Measurements from ENCODE around the gene PTPRM.

PTPRM gene

DNA sequence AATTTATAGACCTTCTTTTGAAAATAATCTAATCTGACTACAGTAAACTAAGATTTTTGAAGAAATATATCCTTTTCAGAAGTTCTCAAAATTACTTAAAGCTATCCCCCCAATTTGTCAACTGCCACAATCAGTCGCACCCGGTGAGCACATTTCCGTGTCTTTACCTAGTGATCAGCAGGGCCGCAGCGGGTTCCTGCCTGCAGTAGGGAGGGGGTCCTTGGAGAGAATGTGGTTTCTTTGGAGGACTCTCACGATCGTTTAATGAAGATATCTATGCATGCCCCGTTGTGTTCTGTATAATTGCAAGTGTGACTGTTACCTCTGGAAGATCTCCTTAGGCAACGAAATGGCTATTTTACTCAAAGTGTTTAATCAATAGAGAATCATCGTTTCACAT, 790.2 kb downstream of the PTPRM start:
- DNase-seq = no peak

DNA sequence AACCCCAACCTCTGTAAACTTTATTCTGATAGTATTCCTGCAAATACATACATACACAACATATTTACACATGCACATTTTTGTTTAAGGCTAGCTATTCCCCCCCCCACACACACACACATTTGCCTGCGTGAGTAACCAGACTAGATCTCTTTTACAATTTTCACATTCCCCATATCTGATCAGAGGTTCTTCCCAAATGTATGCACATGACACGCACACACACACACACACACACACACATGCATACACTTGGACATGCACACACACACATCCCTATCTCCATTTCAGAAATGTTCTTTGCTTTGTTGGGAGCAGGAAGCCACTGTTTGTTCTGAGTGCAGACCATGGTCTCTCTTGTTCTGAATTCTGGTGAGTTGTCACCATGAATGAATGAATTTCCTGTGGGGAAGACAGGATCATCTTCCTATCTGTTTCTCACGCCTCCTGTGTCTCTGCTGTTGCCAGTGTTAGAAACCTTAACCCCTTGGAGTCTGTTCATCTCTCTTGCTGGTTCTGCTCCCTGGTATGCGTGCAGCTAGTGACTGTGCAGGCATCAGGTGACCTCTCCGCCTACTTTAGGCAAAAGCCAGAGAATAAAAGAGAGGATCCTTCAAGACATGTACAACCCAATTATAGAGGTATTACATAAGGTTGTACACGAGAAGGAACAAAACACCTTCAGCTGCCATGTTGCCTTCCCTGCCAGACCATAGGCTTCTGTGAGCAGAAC, 791.1 kb downstream of the PTPRM start:
- DNase-seq = no peak

DNA sequence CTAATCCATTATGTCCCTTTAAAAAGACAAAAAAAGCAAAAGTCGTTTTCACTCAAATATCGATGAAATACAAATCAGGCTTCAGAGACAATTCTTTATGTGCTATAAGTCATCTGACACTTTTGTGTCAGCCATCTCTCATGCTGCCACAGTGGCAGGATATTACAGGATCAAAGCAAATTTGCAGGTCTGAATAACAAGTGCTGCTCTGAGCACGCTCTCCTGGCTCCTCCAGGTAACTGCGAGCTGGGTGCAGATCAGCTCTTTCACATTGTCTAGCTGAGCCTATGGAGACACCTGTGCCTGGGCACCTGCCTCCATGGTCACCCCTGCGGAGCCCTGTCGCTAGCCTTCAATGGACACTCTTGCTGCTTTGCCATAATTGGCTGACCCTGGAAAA, 792.0 kb downstream of the PTPRM start:
- DNase-seq = no peak

DNA sequence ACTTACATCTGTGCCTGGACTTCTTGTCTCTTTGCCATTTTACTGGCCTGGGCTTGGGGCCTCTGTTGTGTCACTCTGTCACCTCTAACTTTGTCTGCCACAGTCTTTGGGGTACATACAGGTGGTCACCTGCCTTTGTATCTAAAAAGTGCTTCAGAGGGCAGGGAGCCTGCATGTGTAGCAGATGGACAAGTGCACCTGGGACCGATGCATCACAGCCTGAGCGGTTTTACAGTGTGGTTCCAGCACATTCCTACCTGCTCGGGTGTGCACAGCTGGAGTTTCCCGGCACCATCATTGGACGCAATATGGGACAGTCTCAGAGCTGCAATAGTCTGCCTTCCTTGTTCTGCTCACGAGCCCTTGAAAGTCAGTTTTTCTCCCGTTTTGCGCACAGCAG, 792.4 kb downstream of the PTPRM start:
- DNase-seq = no peak

DNA sequence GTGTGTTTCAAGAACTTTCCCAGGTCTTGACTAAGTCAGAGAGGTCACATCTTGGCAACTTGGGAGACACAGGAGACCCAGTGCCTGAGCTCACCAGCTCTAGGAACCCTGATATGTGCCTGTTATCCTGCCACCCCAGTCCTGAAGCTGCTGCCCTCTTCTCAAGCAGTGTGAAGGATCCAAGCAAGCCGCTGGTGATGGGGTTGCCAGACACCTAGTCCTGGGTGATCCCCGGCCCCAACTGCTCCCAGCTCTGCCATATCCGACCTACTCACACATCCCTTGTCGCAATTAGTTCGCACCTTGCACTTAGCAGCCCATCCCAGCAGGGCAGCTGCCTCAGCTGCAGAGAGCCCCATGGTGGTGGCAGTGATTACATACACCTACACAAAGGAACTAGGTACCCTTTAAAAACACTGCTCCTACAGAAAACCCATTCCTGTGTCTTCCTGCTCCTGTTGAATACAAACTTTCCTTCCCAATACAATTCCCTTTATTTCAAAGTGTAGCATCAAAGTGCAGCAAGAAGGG, 794.9 kb downstream of the PTPRM start:
- DNase-seq = no peak

DNA sequence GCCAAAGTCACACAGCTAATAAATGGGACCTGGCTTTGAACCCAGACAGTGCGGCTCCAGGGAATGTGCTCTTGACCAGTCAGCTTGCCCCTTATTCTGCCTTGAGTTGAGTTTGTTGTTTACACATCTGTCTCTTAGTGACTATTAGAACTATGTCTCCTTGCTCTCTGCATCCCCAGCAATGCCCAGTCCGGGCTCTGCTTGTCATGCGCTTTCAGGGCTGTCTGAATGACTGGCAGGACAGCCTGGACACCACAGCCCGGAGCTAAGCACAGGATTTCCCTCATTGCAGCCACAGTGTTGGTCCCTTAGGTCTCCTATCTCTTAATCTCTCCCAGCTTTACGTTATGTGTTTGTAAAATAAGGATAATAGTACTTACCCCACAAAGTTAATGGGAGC, 795.7 kb downstream of the PTPRM start:
- DNase-seq = no peak

DNA sequence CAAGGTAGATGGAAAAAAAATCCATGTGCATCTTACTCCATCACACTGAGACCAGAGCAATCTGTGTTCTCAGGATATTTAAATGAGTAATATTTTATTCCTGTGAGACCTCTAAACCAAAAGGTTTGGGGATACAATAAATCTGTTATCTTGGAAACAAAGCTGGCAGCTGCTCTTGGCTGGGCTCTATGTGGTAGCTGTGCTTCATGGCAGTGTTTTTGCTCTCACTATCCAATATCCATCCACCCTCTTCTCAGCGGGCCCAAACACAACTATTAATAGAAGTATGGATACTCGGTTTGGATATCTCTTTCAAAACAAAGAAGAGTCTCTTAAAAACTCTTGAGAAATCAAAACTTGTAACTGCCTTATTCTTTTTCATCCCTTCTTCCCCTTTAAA, 797.3 kb downstream of the PTPRM start:
- no peak for DNase-seq

DNA sequence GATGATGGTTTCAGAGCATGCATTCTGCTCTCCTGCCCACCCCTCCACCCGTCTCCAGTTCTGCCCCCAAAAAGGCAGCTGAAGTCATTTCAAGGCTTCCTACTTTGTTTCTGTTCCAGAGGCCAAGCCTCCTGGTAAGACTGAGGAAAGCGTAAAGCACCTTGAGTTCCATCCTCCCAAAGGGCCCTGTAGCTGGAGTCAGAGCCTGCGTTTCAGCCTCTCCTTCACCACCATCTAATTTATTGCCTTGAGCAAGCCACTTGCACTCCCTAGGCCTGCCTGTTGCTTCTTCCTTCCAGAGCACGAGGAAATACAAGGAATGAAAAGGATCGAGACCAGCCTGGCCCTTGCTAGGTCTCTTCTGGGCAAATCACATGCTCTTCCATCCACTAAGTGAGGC, 797.9 kb downstream of the PTPRM start:
- no peak for DNase-seq

DNA sequence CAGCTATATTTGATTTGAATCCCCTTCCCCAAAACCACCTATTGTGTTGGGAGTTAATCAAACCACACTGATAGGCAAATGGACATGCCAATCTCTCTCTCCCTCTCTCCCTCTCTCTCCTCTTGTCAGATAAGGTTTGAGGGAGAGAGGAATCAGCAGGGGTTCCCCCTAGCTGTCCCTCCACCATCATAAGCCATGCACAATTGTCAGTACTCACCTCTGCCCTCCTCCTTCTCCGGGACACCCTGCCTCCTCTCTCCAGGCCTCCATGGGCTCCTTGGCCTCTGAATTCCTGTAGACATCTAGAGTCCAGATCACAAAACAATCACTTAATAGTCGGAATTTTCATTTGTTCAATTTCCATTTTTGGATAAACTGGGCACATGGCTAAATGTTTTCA, 798.4 kb downstream of the PTPRM start:
- no peak for DNase-seq

DNA sequence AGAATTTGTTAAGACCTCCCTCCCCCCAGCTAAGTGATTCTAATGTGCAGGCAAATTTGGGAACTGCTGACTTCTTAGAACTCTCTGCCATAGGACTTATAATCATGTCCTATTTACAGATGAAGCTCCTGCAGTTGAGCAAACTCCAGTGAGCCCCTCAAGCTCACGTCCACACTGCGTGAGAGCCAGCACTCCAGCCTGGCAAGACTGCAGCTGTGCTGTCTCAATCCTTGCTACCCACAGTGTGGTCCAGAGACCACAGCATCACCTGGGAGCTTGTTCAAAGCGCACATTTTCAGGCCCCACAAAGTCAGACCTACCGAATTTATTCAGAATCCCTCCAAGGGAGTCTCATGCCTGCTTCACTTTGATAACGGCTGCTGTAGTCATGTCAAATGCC, 799.0 kb downstream of the PTPRM start:
- no peak for DNase-seq

DNA sequence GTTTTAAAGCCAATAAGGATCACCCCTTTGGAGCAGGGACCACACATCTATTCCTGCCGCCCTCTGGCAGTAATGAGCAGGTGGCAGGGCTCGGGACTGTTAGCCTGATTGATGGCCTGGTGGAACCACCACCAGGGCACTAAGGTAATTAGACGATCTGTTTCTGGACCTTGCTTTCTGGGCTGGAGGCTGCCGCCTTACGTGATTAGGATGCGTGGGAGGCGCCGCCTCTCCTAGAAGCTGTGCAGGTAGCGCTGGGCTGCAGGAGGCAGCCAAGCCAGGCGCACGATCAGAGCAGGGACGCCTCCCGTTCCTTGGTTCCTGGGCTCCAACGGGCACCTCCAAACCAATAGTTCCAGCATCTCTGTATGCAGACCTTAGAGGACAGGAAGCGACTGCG, 799.5 kb downstream of the PTPRM start:
- no peak for DNase-seq

DNA sequence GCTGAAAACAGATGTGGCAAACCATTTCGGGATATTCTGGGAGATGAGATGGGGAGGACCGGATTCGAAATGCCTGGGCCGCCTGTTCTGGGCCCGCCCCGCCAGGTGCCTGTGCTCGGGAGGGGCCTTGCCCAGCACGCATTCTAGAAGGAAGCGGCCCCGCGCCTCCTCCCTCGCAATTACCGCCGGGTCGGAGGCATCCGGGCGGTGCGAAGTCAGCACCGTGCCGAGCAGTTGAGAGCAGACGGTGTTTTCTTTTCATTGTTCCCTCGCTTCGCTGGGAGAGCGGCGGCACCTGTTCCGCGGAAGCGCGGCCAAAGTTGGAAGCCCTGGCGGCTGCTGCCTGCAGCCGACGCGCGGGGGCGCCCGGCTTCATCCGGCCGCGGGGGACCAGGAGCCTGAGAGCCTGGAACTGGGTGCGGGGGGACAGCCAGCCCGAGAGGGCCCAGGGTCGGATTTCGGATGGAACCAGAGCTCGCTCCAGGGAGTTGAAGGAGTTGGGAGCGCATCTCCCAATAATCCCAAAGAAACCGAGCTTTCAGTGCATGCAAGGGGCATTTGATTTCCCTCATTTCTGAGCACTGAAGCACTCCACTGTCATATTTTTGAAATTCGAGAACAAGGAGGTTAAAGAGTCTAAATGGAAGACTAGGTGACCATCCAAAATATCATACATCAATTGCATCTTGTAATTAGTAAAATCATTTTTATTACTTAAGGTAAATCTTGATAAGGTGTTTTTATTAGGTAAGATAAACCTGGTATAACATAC, 800.3 kb downstream of the PTPRM start:
- DNase-seq = no peak

DNA sequence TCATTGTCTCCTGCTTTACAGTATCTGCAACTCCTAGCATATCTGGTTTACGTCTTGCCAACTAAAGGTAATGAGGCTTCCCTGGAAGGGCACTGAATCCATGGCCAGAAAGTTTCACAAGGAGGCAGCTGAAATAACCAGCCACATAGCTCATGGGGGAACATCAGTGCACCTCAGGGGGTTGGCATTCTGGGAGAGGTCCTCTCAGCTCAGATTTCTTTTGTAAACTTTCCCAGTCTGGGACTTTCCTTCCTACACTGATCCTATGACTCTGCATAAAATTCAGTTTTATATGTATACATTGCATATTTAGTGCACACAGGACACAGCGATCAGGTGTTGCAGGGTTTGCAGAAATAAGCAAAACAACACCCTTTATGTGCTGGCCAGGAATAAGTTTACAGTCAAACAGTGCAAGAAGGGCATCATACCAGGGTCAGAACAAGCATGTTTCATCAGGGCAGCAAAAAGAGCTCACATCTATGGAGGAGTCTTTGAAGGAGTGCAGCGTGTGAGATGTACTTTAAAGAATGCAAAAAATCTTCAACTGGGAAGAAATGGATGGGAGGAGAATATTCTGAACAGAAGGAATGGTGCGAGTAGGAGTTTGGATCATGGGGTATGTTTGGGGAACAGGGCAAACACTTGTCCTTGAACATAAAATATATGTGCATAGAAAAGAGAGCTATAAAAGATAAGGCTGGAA, 801.5 kb downstream of the PTPRM start:
- DNase-seq = no peak

DNA sequence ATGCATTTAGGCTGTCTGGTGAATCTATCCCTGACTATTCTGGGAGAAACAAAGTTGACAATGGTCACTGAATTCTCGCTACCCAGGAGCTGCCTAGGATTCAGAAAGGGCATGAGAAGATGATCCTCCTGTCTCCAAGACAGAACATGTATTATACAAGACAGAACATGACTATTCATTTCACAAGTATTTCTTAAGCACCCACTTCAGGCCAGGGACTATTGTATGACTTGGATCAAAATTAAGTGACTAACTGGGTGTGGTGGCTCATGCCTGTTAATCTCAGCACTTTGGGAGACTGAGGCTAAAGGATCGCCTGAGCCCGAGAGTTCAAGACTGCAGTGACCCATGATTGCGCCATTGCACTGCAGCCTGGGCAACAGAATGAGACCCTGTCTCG, 806.4 kb downstream of the PTPRM start:
- no peak for DNase-seq

DNA sequence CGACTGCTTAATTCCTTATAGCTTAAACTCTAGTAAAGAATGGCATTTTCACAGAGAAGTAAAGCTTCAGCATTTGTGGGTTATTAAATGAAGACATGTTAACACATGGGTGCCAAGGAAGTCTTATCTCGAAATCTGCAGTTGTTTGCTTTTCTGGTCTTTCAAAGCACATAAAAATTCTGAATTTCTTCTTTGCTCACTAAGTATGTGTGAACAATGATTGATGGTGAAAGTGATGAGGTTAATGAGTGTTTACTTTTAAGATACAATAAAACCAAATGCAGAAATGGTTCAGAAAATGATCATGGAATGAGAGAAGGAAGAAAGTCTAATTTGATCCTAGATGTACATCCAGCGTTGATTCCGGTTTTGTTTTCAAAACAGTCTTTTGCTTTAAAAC, 807.6 kb downstream of the PTPRM start:
- no peak for DNase-seq

DNA sequence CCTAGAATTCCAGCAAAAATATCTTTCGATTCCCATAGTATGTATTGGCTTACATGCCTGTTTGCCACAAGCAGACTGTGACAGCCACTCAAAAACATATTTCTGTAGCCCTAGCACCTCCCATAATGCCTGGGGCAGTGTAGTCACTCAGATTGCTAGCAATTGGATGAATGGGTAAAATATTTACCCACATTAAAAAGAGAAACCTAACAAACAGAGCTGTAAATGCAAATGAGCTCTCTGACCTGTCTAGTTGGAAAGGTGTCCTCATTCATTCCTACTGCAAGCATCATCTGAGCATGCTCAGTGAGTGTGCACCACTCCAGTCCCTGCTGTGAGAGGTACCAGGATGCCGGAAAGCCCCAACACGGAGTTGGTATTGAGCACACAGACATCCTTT, 808.1 kb downstream of the PTPRM start:
- peak; percentile 35 for DNase-seq

DNA sequence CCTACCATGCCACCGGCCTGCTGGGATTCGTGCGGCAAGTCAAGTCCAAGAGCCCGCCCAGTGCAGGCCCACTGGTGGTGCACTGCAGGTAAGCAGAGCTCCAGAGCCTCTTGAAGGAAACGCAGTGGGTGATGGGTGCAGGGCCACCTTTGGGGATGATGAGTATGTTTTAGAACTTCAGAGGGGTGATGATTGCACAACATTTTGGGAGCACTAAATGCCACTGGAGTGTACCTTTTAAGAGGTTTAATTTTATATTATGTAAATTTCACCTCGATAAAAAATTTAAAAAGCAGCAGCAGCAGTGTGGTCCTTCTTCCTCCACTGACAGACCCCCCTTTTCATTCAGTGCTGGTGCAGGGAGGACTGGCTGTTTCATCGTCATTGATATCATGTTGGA, 809.0 kb downstream of the PTPRM start:
- DNase-seq = no peak

DNA sequence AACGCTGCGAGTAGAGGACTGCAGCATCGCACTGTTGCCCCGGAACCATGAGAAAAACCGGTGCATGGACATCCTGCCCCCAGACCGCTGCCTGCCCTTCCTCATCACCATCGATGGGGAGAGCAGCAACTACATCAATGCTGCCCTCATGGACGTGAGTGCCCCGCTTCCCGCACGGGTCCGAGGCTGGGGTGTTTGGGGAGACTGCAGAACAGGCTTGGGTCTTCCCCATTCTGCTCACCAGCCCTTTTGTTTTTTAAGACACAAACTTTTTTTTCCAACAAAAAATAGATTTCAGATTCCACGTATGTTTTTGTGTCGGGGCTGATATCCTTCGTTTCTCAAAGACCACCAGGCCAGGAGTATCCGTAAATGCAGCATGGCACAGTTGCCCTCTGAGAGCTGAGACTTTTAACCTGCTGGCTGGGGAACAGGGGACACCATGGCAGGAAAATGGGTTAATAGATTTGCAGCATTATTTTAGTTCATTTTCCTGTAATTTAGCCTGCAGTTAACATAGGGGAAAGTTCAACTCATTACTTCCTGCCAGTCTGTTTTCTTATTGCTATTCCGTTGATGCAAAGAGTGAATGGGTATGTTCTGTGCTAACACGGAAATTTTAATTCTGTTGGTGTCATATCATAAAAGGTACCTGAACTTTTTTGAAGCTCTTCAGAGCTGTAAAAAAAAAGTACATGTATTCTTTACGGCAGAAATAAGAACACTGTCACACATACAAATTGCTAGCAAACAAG, 812.2 kb downstream of the PTPRM start:
- no peak for DNase-seq

DNA sequence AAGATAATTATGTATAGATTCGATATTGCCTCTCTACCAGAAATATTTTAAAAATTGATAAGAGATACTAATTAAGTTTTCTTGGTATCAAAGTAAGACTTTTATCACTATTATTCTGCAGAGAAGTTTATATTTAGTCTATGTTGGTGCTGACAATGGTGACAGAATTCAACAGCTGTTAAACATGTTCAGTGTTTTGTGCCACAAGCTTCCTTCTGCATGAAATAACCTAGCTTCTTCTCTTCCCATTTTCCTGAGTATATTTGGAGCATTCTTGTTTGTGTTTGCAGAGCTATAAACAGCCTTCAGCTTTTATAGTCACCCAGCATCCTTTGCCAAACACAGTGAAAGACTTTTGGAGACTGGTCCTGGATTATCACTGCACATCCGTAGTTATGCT, 812.9 kb downstream of the PTPRM start:
- no peak for DNase-seq

DNA sequence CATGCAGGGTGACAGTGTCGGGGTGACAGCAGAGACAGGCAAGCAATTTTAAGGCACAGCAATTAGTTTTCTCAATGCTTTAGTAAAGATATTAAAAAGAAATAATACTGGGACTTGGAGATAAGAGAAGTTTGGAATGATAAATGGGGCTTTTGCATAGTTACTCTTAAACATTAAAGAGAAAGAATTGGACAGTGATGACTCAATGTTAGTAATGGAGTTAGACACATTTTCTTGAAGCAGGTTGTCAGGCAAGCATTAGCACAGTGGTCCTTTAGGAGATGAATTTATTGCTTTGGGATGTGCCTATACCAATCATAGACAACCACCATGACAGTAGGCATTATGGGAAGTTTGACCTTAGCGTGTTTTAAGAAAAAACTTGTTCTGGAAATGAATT, 813.8 kb downstream of the PTPRM start:
- DNase-seq = no peak

DNA sequence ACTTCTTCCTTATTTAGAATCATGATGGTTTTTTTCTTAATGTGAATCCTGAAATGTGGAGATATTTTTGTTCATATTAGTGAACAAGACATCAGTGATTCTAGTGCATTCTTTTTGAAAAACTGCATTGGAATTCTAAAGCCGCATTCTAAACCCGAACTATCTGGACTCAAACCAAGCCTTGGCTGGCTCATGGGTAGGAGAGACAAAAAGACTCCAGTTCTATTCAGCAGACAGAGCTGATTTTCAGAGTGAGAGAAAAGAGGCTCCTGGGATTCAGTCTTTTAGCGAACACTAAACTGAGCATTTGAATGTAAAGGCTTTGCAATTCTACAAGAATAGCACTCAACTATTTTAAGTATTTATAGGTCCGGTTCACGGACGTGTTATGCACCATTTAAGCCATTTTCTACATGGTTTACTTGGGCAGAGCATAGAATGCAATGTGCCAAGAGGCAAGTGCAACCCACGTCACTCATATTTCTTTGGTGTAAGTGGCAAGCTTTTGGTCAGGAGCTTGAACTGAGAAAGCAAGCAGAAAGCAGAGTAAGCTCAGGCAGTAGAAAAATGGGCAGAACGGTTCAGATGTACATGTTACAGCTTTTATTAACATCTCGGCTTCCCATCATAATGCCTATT, 814.8 kb downstream of the PTPRM start:
- DNase-seq = no peak

DNA sequence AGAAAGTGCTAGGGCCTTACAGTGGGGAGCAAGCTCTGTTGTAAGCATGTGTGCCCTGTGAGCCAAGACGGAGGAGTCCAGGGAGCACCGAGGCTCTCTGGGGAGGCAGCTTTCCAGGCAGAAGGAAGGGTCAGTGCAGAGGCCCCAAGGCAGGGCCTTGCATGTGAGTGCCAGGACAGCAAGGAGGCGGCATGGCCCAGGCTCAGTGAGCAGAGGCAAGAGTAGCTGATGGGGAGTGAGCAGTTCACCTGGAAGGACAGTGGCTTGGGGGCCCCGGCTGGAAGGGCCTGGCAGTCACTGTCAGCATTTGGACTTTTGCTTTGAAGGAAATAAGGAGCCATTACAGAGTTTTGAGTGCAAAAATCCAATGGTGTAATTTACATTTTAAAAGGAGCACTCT, 818.3 kb downstream of the PTPRM start:
- DNase-seq = no peak
